ENCODE measurements around the gene MSMB.
"Not testable (repeated sequence)": the region's sequence is repeated elsewhere in the genome, so short reads cannot be mapped to it uniquely, and the experiment has no call there.

Gene MSMB

DNA sequence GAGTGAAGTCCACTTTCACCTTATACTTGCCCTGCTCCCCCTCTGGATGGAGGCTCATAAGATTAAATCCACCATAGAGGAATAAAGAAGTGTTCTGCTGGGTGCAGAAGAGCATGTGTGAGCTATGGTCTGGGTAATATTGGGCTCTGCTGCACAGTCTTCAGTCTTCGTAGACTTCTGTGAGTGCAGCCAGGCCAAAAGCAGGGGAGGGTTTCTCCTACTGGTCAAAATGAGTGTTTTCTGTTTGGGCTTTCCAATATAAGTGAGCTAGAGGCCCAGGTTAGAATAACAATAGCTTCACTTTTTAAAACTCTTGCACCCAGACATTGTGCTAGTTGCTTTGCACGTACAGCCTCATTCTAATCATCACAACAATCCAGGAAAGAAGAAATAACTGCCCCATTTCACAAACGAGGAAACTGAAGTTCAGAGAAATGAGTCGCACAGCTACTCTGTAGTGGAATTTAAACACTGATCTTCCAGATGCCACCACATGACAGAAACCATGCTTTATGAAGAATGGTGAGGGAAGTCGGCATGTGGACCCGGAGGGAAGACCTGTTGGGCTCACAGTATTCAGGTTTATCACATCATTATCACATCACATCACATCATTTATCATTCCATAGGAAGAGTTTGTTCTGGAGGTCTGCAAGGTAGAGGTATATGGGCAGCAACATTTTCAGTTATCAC, 23.8 kb upstream of the MSMB start:
- no peak for DNase-seq (ENCODE audit: low spot score)

DNA sequence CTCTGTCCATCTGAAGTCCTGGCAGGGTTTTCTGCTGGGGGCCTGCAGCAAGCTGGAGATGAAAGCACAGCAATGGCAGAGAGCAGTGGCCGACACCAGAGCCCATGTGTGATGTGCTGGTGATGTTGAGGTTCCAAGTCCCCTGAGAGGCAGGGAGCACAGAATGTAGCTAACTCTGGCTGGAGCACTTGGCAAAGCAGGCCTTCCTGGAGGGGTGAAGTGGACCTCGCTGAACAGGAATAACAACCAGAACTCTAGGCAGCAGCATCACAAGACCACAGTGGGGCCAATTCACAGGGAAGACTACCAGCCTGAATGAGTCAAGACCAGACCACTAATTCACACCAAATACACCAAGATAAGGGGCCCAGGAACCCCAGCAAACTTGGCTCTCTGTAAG, 22.8 kb upstream of the MSMB start:
- DNase-seq (ENCODE audit: low spot score), result no peak

DNA sequence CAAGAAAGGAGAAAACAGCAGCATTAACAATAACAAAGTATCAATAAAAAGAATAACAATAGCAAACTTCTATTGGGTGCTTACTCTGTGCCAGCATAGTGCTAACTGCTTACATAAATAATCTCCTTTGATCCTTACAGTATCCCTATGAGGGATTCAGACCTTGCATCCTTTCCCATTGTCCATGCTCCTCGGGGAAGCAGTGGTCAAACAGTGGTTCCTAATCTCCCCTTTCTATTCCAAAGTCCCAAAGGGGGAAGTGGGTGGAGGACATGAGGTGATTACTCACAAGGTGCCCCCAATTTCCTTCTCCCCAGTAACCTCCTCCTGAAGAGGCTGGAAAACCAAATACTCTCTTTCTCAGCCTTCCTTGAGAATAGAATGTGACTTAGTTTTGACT, 22.0 kb upstream of the MSMB start:
- DNase-seq (ENCODE audit: low spot score), result no peak

DNA sequence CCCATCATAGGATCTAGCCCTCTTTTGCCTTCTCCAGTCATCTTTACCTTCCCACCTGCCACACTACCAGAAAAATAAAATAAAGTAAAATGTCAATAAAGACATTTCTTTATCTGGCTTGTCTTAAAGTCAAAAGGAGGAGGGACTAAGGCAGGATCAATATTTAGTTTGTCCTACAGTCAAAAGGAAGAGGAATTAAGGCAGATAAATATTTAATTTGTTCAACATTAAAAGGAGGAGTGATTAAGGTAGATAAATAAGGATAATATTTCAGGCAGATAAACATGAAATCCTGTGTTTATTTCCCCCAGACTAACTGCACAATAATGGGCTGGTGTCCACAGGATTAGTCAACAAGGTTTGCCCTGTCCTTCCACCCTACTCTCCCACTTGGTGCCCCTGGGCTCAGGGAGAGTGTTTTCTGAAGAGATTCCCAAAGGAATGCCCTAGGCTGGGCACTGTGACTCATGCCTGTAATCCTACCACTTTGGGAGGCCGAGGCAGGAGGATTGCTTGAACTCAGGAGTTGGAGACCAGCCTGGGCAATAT, 18.3 kb upstream of the MSMB start:
- no peak for DNase-seq (ENCODE audit: low spot score)

DNA sequence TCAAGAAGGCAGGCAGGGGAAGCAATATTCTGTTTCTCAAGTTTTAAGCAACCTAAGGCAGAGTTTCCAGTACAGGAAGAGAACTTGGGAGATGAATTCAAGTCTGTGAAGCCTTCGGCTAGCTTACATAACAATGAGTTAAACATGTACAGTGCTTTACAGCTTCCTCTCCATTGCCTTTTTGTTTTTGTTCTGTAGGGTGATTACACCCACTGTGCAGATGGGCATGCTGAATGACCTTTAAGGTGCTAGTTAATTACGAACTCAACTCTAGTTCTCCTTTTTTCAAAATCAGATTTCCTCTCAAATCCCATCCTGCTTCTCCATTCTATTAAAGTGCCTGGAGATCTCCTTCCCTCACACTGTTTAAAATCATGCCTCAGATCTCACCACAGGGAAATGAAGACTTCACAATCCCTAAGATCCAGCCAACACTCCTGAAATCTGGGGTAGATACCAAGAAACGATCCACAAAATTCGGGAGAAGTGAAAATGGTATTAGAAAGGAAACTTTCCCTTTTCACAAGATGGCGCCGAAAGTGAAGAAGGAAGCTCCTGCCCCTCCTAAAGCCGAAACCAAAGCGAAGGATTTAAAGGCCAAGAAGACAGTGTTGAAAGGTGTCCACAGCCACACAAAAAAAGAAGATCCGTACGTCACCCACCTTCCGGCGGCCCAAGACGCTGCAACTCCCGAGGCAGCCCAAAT, 16.8 kb upstream of the MSMB start:
- DNase-seq (ENCODE audit: low spot score), result no peak

DNA sequence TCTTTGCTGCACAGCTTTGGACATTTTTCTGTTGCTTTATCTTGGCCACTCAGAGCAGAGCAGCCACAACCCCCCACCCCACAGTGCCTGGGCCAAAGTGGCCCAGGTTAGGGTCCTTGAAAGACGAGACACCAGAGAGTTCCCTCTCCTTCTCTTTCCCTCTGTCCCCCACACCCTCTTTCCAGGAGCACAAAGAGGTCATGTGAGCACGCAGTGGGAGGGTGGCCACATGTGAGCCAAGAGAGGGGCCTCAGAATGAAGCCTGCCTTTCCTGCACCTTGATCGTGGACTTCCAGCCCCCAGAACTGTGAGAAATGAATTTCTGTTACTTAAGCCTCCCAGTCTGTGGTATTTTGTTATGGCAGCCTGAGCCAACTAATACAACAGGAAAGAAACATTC, 14.6 kb upstream of the MSMB start:
- DNase-seq (ENCODE audit: low spot score), result no peak

DNA sequence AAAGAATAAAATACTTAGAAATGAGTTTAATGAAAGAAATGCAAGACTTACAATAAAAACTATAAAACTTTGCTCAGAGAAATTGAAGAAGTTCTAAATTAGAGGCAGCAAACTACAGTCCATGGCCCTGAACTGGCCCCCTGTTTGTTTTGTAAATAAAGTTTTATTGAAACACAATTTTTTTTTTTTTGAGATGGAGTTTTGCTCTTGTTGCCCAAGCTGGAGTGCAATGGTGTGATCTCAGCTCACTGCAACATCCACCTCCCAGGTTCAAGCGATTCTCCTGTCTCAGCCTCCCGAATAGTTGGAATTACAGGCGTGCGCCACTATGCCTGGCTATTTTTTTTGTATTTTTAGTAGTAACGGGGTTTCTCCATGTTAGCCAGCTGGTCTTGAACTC, 11.9 kb upstream of the MSMB start:
- not testable (repeated sequence) for DNase-seq (ENCODE audit: low spot score)

DNA sequence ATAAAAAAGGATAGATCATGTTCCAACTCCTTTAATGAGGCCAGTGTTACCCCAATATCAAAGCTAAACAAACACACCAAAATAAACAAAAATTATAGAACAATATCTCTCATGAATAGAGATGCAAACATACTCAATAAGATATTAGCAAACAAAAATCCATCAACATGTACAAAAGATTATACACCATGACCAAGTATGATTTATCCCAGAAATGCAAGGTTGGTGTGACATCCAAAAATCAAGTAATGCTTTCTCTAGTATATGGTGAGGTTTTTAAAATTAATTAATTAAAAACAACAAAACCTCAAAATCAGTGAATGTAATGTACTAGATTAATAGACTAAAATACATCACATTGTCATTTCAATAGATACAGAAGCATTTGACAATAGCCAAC, 11.0 kb upstream of the MSMB start:
- no peak for DNase-seq (ENCODE audit: low spot score)

DNA sequence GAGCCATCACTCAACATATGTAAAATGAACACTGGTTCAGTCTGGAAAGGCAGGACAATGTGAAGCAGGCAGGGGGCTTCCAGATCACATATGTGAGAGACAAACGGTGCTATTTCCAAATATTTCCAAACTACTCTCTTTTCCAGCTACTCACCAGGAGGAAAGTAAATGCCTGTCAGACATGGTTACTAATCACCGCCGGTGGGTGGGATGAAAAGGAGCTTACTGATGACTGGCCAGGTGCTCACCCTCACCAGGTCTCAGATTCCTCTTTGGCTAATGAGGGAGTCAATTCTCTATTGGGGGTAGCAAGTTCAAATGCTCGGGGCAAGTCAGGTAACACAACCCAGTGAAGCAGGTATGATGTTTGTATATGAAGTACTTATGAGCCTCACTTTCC, 9.7 kb upstream of the MSMB start:
- DNase-seq (ENCODE audit: low spot score), result no peak

DNA sequence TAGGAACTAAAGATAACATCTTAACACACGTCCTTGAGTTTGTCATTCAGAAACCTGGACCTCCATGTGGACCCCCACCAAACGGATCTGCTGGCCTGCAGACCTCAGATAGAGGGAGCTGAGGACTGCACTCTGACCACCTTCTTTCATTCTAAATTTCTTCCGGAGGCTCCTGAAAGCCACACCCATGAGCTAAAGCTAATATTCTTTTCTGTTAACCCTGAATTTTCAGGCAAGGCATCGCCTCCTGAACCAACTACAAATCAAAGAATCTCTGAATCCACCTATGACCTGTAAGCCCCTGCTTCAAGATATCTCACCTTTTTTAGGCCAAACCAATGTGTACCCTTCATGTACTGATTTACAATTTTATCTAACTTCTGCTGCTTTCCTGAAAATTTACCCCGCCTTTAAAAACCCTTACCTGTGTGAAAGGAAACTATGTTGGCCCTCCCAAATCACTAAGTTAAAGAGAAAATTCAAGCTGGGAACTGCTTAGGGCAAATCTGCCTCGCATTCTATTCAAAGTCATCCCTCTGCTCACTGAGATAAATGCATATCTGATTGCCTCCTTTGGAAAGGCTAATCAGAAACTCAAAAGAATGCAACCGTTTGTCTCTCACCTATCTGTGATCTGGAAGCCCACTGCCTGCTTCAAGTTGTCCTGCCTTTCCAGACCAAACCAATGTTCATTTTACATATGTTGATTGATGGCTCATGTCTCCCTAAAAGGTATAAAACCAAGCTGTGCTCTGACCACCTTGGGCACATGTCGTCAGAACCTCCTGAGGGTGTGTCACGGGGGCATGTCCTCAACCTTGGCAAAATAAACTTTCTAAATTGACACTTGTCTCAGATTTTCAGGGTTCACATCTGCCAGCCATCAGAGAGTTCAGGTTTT, 7.7 kb upstream of the MSMB start:
- no peak for DNase-seq (ENCODE audit: low spot score)

DNA sequence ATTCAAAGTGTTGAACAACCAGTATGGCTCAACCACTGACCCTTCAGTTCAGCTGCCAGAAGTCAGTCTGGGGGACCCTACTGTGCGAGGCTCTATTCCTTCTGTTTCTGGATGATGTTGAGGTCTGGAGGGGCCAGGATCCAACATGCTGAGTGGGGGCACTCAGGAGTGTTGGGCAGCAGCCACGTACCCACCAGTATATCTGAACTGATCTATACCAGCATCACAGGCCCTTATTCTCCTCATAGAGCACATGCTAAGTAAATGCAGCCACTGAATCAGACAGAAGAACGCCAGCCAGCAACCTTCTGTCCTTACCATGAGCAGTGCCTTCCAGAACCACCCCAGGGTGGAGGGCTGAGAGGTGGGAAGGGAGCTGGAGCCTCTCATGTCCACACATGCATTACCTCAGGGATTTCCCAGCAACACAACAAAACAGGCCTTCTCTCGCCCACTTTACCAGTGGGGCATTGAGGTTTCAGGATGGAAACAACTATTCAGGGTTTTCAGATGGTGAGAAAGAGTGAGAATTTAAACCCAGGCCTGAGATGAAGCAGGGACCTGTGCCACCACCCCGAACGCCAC, 6.8 kb upstream of the MSMB start:
- DNase-seq (ENCODE audit: low spot score), result no peak

DNA sequence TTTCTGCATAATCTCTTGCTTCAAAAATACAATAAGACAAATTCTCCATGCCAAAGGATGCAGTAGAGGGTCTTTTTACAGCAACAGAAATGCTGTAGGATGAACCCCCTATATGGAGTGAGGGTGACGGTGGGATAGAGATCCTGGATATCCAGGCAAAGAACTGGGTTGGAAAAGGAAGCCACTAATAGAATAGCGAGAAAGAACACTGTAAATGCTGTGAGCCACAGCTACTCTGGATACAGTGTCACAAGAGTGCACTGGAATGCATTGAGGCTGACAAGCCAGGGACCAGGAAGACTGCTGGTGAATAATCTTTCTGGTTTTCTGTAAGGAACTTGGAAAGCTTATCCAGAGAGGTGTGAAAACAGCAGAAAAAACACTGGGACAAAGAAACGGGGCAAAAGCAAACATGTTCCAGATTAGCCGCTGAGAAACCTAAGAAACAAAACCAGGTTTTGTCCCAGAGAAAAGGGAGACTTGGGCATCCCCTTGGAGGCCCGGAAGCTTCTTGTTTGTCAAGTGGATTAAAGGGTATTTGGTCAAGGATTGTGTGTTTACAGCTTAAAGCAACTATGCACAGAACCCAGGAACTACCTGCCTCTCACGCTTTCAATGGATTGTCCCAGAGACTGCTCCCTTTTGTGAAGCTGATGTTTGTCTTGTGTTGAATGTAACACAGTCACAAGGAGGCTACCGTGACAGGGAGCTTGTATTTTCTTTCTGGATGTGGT, 6.2 kb upstream of the MSMB start:
- DNase-seq (ENCODE audit: low spot score), result no peak

DNA sequence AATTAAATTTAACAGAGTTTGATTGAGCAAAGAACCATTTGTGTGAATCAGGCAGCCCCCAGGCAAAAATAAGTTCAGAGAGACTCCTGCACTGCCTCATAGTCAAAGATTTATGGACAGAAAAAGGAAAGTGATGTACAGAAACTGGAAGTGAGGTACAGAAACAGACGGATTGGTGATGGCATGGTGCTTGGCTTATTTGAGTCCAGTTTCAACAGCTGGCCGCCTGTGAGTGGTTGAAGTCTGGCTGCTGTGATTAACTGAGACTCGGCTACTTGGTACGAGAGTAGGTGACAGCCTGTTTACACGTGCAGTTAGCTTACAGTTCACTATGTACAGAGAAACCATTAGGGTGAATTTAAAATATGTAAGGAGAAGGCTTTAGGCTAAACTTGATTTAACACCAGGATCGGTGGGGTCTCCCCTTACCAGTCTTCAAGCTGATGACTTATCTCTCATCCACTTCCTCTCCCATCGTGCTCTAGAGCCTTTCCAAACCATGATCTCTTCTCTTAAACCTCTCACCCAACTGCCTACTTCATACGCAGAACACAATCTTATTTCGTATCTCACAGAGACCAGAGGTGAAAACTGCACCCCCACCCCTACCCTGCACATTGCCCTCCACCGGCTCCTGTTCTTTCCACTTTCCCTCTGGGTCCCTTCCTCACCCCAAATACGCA, 5.0 kb upstream of the MSMB start:
- no peak for DNase-seq (ENCODE audit: low spot score)

DNA sequence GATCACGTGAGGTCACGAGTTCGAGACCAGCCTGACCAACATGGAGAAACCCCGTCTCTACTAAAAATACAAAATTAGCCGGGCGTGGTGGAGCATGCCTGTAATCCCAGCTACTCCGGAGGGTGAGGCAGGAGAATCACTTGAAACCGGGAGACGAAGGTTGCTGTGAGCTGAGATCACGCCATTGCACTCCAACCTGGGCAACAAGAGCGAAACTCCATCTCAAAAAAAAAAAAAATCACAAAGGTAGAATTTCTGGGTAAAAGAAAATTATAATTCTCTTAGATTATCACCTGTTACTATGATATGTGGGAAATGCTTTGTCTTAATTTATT, 3.4 kb upstream of the MSMB start:
- not testable (repeated sequence) for DNase-seq (ENCODE audit: low spot score)

DNA sequence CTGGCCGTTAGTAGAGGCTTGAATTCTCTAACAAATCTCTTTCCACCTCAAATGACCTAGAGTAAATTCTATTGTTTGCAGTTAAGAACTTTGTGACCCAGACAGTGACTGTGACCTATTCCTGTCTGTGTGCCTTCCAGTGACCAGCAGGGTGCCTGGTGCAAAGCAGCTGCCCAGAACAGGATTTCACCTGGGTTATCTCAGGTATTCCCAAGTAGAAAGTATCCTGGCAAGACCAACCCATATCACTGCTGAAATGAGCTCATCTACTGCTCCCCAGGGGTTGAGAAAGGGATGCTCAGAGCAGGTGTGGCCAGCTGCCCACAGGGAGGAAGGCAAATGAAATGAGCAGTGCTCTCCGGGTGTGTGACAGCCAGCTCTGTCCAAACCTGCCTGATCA, 2.1 kb upstream of the MSMB start:
- no peak for DNase-seq (ENCODE audit: low spot score)

DNA sequence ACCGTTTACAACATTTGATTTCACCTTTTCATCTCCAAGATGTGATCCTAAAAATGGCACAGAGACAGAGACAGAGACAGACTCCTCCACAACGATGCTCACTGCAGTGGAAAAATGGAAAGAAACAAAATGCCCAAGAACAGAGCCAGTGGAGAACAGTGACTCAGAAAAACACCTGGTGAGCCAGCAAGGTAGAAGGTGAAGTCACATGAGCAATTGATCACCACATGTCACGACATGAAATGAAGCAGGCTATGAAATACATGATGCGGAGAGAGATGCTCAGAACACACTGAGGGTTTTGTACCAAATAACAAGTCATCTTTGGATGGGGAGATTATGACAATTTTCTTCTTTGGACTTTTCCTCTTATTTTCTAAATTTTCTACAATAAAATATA, 3.5 kb downstream of the MSMB start:
- DNase-seq (ENCODE audit: low spot score), result no peak

DNA sequence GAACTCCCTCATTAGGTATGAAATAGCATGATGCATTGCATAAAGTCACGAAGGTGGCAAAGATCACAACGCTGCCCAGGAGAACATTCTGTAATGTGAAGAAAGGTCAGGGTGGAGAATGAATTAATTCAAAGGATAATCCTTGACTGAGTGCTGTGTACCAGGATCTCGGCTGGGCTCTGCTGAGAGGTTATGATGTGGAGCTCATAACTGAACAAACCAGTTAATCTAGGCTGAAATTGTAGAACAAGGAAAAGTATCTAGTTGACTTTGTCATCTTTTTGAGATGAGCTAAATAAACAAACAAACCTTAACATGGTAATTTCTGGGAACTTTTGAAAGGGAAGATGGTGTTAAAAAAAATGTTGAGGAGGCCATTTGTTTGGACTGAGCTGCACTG, 6.1 kb downstream of the MSMB start:
- no peak for DNase-seq (ENCODE audit: low spot score)

DNA sequence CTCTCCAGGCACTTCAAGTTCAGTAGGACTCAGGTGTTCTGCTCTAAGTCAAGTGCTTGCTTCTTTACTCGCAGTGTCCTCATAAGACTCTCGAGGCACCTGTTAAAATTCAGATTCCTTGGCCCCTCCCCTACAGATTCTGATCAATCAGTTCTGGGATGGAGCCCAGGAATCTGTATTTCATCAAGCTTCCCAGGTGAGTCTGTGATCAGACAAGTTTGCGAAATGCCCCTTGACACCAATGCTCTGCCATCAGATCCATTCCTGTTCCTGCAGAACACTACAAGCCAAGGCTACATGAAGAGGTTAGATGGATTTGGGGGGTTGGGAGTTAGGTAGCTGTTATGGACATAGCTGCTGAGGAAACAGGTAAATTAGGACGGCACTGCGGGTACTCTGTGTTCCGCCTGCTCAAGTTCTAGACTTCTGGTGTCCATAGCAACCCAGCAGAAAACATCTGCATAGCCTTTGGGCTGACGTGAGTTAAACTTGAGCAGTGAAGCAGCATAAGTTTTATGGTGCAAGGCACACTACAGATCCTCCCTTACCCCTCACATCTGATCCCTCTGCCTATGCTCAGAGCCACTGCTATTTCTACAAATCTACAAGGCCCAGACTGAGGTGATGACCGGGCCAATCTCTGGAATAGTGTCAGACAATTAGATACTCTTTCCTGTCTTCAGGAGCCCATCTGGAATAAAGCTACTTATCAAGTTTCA, 8.8 kb downstream of the MSMB start:
- DNase-seq (ENCODE audit: low spot score), result no peak

DNA sequence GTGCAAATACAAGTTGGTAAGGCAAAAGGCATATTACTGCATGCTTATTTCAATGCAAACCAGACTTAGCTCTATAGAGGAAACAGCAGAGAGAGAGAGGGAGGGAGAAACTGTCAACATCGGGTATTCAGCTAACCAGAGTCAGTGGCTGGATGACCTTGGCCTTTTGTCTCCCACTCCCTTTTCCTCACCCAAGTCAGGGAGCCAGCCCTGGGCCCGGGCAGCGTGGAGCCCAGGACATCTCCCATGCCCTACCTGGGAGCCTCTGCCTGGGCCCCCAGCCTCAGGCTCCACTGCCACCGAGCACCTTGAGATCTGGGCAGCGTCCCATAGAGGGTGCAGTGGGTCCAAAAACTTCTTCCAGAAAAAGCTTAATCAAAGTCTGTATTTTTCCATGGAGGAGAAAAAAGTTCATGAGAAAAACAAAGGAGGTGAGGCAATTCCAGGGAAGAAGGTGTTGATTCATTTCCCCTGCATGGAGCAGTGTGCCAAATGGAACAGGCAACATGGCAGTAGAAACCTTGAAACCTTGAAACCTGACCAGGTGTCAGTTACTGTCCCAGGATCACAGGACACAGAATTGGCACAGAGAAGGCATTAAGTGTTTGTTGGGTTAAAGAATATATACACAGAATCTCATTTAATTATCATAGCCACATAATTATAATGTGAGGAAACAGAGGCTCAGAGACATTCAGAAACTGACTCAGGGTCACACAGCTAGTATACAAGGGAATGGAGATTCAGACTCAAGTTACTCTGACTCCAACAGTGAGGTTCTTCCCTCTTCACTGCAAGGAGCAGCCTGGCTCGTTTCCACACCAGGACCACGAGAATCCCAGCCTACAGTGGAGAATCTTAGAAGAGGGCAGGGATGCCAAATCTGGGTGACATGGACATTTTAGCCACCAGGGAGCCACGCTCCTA, 9.9 kb downstream of the MSMB start:
- DNase-seq (ENCODE audit: low spot score), result no peak
